Measurements from ENCODE around the gene NOVA1.

GRCh38 chr14:26429205-26429604 lies 168.6 kb downstream of the NOVA1 start:
- TF ChIP-seq CTCF (IDR thresholded peaks at IDR 0.05 in 2 of 3, conservative IDR thresholded peaks at IDR 0.05 in 1 of 3; ENCODE audit: borderline replicate concordance in 1 of 3, insufficient read depth in 1 of 3, low read depth in 2 of 3, low read length in 2 of 3) (no peak), ATF3 (IDR thresholded peaks at IDR 0.05) (no peak), POLR2AphosphoS5 (IDR thresholded peaks at IDR 0.05; ENCODE audit: low read depth, low read length) (no peak), ELF1 (IDR thresholded peaks at IDR 0.05; ENCODE audit: borderline replicate concordance, low read depth) (no peak), YY1 (IDR thresholded peaks at IDR 0.05; ENCODE audit: extremely low read depth, insufficient replicate concordance, low read depth, low read length) (no peak), EZH2 (IDR thresholded peaks at IDR 0.05) (no peak), ZNF274 (IDR thresholded peaks at IDR 0.05; ENCODE audit: low read depth, low read length) (no peak)

Data from HCT116 (cell line).